WTC11 (cell line): ENCODE measurements around the gene AZIN2.

ENCODE experiments used
- E2F1 ChIP-seq: sonication (generic); formaldehyde crosslinking; IDR thresholded peaks from 2 replicates; pipeline ENCODE4 v1.8.0; 2022; ENCODE audit warnings: mild to moderate bottlenecking, missing genetic modification reagents
- FOXJ3 ChIP-seq: sonication (generic); formaldehyde crosslinking; IDR thresholded peaks from 2 replicates; pipeline ENCODE4 v1.9.0; 2021; ENCODE audit warnings: missing genetic modification reagents, mild to moderate bottlenecking, borderline replicate concordance
- FOXP1 ChIP-seq: sonication (generic); formaldehyde crosslinking; IDR thresholded peaks from 2 replicates; pipeline ENCODE4 v1.8.0; 2022; ENCODE audit warnings: missing genetic modification reagents, mild to moderate bottlenecking, moderate library complexity, borderline replicate concordance
- JUN ChIP-seq: sonication (generic); formaldehyde crosslinking; IDR thresholded peaks from 2 replicates; pipeline ENCODE4 v1.8.0; 2023; ENCODE audit warnings: mild to moderate bottlenecking, missing genetic modification reagents
- MLX ChIP-seq: sonication (generic); formaldehyde crosslinking; IDR thresholded peaks from 2 replicates; pipeline ENCODE4 v1.8.1; 2023; ENCODE audit warnings: mild to moderate bottlenecking, missing genetic modification reagents, moderate library complexity
- NR2C2 ChIP-seq: sonication (generic); formaldehyde crosslinking; IDR thresholded peaks from 2 replicates; pipeline ENCODE4 v1.8.0; 2022; ENCODE audit warnings: mild to moderate bottlenecking, missing genetic modification reagents
- PREB ChIP-seq: sonication (generic); formaldehyde crosslinking; IDR thresholded peaks from 2 replicates; pipeline ENCODE4 v1.8.1; 2022; ENCODE audit warnings: mild to moderate bottlenecking, missing genetic modification reagents, moderate library complexity, borderline replicate concordance
- SP1 ChIP-seq: sonication (generic); formaldehyde crosslinking; conservative IDR thresholded peaks from 2 replicates; pipeline ENCODE4 v1.8.1; 2022; ENCODE audit warnings: missing genetic modification reagents
- ZNF263 ChIP-seq: sonication (generic); formaldehyde crosslinking; IDR thresholded peaks from 2 replicates; pipeline ENCODE4 v1.8.1; 2022; ENCODE audit warnings: low read depth, mild to moderate bottlenecking, moderate library complexity, missing genetic modification reagents
- TF ChIP-seq, protein P1 (sequence below): fragments of 200-600 bp; IDR thresholded peaks from 2 replicates; pipeline ENCODE4 v1.8.0; 2022; ENCODE audit warnings: antibody characterized with exemption
- TF ChIP-seq, protein P2 (sequence below): sonication (generic); formaldehyde crosslinking; IDR thresholded peaks from 2 replicates; pipeline ENCODE4 v1.8.0; 2022; ENCODE audit warnings: mild to moderate bottlenecking, missing genetic modification reagents
- TF ChIP-seq, protein P3 (sequence below): sonication (generic); formaldehyde crosslinking; conservative IDR thresholded peaks from 2 replicates; pipeline ENCODE4 v1.8.1; 2022; ENCODE audit warnings: mild to moderate bottlenecking, missing genetic modification reagents

DNA sequence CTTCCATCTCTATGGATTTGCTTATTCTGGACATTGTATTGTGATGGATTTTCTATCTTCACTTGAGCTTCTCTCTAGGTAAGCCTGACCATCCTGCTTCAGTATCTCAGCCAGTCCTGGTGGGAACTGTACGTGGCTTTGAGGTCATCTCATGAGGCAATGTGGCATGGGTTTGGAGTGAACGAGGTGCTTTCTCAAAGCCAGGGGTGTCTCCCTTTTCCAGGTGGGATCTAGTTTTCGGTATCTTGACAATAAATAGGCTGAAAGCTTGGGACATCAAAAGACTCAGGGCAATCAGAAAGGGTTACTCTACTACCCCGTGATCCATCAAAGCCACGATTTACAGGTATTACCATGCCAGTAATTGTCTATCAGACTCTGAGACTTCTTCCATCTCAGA is 40.8 kb downstream of the AZIN2 start:
- TF ChIP-seq FOXJ3 (CRISPR knock-in tag) (no peak), JUN (CRISPR knock-in tag) (no peak), SP1 (CRISPR knock-in tag) (no peak), ZNF263 (CRISPR knock-in tag) (no peak), FOXP1 (no peak), MLX (CRISPR knock-in tag) (no peak), E2F1 (CRISPR knock-in tag) (no peak), NR2C2 (CRISPR knock-in tag) (no peak), PREB (CRISPR knock-in tag) (no peak)
- TF ChIP-seq, protein P1, sequence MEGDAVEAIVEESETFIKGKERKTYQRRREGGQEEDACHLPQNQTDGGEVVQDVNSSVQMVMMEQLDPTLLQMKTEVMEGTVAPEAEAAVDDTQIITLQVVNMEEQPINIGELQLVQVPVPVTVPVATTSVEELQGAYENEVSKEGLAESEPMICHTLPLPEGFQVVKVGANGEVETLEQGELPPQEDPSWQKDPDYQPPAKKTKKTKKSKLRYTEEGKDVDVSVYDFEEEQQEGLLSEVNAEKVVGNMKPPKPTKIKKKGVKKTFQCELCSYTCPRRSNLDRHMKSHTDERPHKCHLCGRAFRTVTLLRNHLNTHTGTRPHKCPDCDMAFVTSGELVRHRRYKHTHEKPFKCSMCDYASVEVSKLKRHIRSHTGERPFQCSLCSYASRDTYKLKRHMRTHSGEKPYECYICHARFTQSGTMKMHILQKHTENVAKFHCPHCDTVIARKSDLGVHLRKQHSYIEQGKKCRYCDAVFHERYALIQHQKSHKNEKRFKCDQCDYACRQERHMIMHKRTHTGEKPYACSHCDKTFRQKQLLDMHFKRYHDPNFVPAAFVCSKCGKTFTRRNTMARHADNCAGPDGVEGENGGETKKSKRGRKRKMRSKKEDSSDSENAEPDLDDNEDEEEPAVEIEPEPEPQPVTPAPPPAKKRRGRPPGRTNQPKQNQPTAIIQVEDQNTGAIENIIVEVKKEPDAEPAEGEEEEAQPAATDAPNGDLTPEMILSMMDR = no peak
- TF ChIP-seq, protein P2, sequence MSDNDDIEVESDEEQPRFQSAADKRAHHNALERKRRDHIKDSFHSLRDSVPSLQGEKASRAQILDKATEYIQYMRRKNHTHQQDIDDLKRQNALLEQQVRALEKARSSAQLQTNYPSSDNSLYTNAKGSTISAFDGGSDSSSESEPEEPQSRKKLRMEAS (CRISPR knock-in tag) = no peak
- TF ChIP-seq, protein P3, sequence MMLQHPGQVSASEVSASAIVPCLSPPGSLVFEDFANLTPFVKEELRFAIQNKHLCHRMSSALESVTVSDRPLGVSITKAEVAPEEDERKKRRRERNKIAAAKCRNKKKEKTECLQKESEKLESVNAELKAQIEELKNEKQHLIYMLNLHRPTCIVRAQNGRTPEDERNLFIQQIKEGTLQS (CRISPR knock-in tag) = no peak
